GM19467 (cell line): Measurements from ENCODE around the gene FCGR1A.
"Not testable (repeated sequence)": the region's sequence is repeated elsewhere in the genome, so short reads cannot be mapped to it uniquely, and the experiment has no call there.

Experiments used
- ATAC-seq: cut with Tn5 transposase; IDR thresholded peaks from one replicate; pipeline ENCODE4 v1.9.1; 2021; ENCODE audit warnings: mild to moderate bottlenecking, moderate library complexity; ENCODE audit not compliant: unreplicated experiment

Gene FCGR1A

GRCh38 chr1:149782600-149782999, at the start of gene FCGR1A:
TSS of gene FCGR1A (plus strand) at chr1:149782694. CDS start at chr1:149782744, 50 bp downstream.
- ATAC-seq = not testable (repeated sequence)

DNA sequence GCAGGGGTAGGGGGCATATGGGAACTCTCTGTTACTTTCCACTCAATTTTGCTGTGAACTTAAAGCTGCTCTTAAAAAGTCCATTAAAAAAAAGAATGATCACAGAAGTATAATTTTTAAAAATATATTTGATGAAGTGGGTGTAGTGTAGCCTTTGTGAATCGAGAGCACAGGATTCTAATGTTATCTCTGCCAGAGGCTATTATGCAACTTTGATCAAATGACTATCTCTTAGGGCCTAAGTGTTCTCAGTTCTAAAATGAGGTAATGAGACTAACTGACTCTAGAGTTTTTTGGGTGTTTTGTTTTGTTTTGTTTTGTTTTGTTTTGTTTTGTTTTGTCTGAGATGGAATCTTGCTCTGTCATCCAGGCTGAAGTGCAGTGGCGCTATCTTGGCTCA, 49.7 kb upstream of the FCGR1A start:
- ATAC-seq = not testable (repeated sequence)

GRCh38 chr1:149734692-149735091, 47.8 kb upstream of the FCGR1A start:
- not testable (repeated sequence) for ATAC-seq

DNA sequence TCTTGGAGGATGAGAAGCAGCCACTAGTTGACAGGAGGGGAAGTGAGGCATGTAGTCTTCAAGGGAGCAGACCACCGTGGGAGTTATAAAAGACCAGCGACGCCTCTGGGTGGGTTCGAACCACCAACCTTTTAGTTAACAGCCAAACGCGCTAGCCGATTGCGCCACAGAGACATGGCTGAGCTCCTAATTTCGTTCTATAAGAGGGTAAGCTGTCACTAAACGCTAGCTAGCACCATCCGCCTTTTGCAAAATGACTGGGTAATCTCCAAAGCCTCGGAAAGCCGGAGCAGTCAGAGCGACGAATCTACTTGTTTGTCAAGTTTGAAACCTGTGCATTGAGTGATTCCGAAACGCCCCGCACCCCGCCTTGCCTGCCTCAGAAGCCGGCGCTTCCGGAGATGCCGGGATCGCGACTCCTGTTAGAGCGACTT, 42.3 kb upstream of the FCGR1A start:
- not testable (repeated sequence) for ATAC-seq

GRCh38 chr1:149740590-149741230, 41.8 kb upstream of the FCGR1A start:
- not testable (repeated sequence) for ATAC-seq

GRCh38 chr1:149741914-149742313, 40.6 kb upstream of the FCGR1A start:
- not testable (repeated sequence) for ATAC-seq

- not testable (repeated sequence) for ATAC-seq
Observed at GRCh38 chr1:149746463-149747356, 35.8 kb upstream of the FCGR1A start.

GRCh38 chr1:149747359-149748143, 34.9 kb upstream of the FCGR1A start:
- ATAC-seq = not testable (repeated sequence)

DNA sequence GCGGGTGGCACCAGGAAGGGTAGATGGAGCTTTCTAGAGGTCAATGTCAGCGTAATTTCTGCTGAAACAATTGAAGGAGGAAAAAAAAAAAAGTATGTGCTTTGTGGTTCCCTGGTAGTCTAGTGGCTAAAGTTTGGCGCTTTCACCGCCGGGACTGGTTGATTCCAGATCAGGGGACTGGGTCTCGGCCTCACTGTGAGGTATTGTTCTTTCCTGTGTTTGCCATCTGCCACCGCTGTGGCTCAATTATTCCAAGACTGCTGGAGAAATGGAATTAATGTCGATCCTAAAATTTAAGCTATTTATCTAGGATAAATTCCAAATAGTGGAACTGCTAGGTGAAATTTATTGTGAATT, 34.4 kb upstream of the FCGR1A start:
- not testable (repeated sequence) for ATAC-seq

DNA sequence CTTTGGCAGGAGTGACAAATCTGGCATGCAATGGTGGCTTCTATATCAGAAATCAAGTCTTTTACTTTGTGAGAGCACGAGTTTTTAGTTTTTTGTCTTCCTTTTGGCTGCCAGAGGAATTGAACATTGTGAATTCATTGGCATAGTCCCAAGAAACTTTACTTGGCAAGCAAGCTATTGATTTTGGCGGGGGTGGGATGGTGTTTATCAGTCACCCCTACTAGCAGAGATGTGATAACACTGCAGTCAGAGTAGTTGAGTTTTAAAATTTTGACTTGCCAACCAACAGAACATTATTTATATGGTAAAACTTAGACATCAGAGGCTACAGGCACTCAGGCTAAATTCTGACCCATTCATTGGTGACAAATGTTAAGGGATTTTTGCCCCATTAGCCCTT, 31.9 kb upstream of the FCGR1A start:
- not testable (repeated sequence) for ATAC-seq

GRCh38 chr1:149752186-149752585, 30.3 kb upstream of the FCGR1A start:
- ATAC-seq = not testable (repeated sequence)

DNA sequence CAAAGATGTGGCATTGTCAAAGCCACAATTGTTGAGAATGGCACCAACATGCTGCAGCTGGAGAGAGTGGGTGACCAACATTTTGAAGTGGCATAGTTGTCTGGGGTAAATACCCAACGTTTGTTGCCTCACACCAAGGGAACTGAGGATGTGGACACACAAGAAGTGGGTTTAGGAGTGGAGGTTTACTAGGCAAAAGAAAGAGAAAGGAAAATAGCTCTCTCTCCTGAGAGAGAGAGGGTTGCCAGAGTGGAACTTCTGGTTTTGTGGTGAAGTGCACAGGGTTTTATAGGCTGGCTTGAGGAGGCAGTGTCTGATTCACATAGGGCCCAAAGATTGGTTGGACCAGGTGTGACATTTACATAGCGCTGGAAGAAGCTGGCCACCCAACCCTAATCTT, 29.0 kb upstream of the FCGR1A start:
- not testable (repeated sequence) for ATAC-seq

DNA sequence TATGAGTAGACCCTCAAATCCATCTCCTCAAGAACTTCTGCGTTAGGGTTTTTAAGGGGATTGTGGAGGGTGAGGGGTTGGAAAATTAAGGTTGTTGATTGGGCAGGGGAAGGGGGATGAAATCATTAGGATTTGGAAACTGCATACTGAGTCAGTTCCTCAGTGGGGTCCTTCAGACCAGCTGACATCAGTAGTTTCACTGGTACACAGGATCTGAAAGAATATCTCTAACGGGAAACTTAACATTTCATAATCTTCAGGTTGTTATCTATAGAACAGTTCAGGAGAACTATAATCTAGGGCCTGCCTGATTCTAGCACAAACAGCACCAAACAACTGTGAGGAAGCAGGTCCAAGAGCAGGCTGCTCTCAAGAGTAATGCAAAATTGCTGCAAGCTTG, 27.2 kb upstream of the FCGR1A start:
- ATAC-seq = not testable (repeated sequence)

DNA sequence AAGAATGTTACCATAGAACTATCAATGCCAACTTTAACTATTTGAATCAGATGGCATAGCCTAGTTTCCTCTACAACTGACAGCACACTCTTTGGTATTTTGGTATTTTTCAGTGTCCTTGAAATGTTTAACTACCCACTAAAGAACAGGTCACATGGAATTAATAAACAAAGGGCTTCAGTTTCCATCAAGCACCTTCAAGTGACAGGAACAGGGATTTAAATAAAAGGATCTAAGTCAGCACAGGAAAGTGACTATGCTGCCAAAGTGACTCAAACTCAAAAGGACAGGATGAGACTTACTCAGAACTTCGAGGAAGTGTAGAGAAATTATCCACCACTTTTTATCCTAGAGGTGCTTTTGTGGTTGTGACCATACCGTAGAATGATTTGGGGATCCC, 20.2 kb upstream of the FCGR1A start:
- ATAC-seq = not testable (repeated sequence)

DNA sequence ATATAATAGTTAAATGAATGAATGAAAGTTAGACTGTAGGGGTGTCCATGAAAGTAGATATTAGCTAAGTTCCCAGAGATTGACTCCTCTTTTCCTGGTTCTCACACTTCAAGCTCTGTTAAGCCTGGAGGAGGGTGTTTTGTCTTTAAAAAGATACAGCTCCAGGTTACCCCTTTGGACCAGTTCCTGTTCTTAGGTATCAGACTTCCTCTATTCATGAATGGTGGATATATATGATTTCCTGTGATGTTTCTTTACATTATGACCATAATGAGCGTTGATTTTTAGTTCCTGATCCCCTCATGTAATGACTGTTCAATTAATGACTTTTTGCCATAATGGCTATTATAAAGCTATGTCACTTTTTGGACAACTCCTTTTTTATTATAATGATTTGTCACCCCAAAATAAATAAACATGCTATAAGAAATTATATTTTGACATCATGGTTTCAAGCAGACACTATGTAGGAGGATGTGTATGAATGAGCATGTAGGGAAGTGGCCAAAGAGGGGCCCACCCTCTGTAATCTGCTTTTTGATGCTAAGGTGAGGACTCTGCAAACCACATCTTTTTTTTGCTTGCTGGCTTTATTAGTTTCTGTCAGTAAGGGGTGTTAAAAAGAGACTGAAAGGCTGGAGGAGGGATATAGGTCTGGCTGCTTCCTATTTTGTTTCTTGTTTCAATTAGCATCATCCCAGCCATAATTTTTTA, 18.2 kb upstream of the FCGR1A start:
- not testable (repeated sequence) for ATAC-seq

DNA sequence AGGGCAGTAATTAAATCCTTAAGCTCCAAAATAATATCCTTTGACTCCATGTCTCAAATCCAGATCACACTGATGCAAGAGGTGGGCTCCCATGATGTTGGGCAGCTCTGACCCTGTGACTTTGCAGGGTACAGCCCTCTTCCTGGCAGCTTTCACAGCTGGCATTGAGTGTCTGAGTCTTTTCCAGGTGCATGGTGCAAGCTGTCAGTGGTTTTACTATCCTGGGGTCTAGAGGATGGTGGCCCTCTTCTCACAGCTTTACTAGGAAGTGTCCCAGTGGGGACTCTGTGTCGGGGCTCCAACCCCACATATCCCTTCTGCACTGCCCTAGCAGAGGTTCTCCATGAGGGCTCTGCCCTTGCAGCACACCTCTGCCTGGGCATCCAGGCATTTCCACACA, 16.3 kb upstream of the FCGR1A start:
- ATAC-seq = not testable (repeated sequence)

GRCh38 chr1:149769216-149769615, 13.3 kb upstream of the FCGR1A start:
- ATAC-seq = not testable (repeated sequence)

DNA sequence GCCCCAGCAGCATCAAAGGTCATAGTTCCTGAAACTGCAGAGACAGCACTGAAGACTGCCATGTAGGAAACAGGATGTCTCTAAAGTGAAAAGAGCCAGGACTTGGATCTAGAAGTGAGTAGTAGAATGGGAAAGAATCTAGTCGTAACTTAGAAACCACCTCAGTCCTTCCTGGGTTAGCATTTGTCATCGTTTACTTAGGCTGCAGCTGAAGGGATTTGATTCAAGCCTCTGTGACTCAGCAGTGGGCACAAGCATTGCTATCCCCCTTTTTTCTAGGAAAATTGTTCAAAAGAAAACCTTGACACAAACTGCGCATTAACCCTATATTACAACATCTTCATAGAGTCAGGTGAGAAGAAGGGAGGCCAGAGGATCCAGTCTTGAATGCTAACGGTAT, 11.8 kb upstream of the FCGR1A start:
- not testable (repeated sequence) for ATAC-seq

- ATAC-seq = not testable (repeated sequence)
Observed at GRCh38 chr1:149771653-149772425, 10.7 kb upstream of the FCGR1A start.
